Dedifferentiated amniotic fluid mesenchymal stem cell (primary cell): ENCODE results near the gene RNU1-2.
A peak's percentile ranks its signal among the peaks of the same experiment; 100 is the strongest.
"Not testable (repeated sequence)": the region's sequence is repeated elsewhere in the genome, so short reads cannot be mapped to it uniquely, and the experiment has no call there.

Source experiments
- DNase-seq: peaks from one replicate; pipeline ENCODE4 v3.0.0-alpha.2; 2016; ENCODE audit errors: extremely low spot score

The RNU1-2 gene

GRCh38 chr1:16888860-16889816, 6.6 kb upstream of the RNU1-2 start:
- DNase-seq: no peak

GRCh38 chr1:16890539-16891021, 5.2 kb upstream of the RNU1-2 start:
- not testable (repeated sequence) for DNase-seq

GRCh38 chr1:16891057-16891456, 4.7 kb upstream of the RNU1-2 start:
- DNase-seq: not testable (repeated sequence)

GRCh38 chr1:16892978-16893525, 2.7 kb upstream of the RNU1-2 start:
- DNase-seq: not testable (repeated sequence)

- DNase-seq: not testable (repeated sequence)
Measured at GRCh38 chr1:16893796-16894195, 2.0 kb upstream of the RNU1-2 start.

GRCh38 chr1:16894338-16894737, 1.4 kb upstream of the RNU1-2 start:
- not testable (repeated sequence) for DNase-seq

- not testable (repeated sequence) for DNase-seq
Measured at GRCh38 chr1:16895233-16895597, 565 bp upstream of the RNU1-2 start.

- peak; percentile 35 for DNase-seq
Measured at GRCh38 chr1:16896316-16897055, 706 bp downstream of the RNU1-2 start.

- not testable (repeated sequence) for DNase-seq
Measured at GRCh38 chr1:16897653-16898052, 1.9 kb downstream of the RNU1-2 start.

- not testable (repeated sequence) for DNase-seq
Measured at GRCh38 chr1:16898298-16898697, 2.5 kb downstream of the RNU1-2 start.

GRCh38 chr1:16899020-16899419, 3.2 kb downstream of the RNU1-2 start:
- DNase-seq: not testable (repeated sequence)

GRCh38 chr1:16900751-16901150, 5.0 kb downstream of the RNU1-2 start:
- DNase-seq: no peak

GRCh38 chr1:16901371-16901770, 5.6 kb downstream of the RNU1-2 start:
- DNase-seq: not testable (repeated sequence)

- DNase-seq: peak; percentile 67
Measured at GRCh38 chr1:16903054-16903453, 7.3 kb downstream of the RNU1-2 start.

- no peak for DNase-seq
Measured at GRCh38 chr1:16903458-16903796, 7.6 kb downstream of the RNU1-2 start.

GRCh38 chr1:16904560-16905109, 8.9 kb downstream of the RNU1-2 start:
- peak; percentile 99 for DNase-seq

- peak; percentile 56 for DNase-seq
Measured at GRCh38 chr1:16905110-16905867, 9.5 kb downstream of the RNU1-2 start.

GRCh38 chr1:16905868-16906702, 10.3 kb downstream of the RNU1-2 start:
- no peak for DNase-seq

GRCh38 chr1:16906873-16907272, 11.1 kb downstream of the RNU1-2 start:
- DNase-seq: no peak
